HuH-7.5 (cell line): ENCODE results near the gene RDH16.
"Not testable (repeated sequence)": the region's sequence is repeated elsewhere in the genome, so short reads cannot be mapped to it uniquely, and the experiment has no call there.

Experiments used
- DNase-seq: peaks from one replicate; pipeline ENCODE4 v3.0.0; 2011; ENCODE audit warnings: low spot score

The RDH16 gene

GRCh38 chr12:56921346-56921745, 36.1 kb downstream of the RDH16 start:
- no peak for DNase-seq

- not testable (repeated sequence) for DNase-seq
Observed at GRCh38 chr12:56918139-56918538, 39.3 kb downstream of the RDH16 start.

GRCh38 chr12:56916996-56917333, 40.4 kb downstream of the RDH16 start:
- DNase-seq = no peak

- no peak for DNase-seq
Observed at GRCh38 chr12:56916296-56916995, 41.0 kb downstream of the RDH16 start.

GRCh38 chr12:56914724-56915123, 42.7 kb downstream of the RDH16 start:
- no peak for DNase-seq

- no peak for DNase-seq
Observed at GRCh38 chr12:56914256-56914655, 43.2 kb downstream of the RDH16 start.

- DNase-seq = not testable (repeated sequence)
Observed at GRCh38 chr12:56909403-56909802, 48.0 kb downstream of the RDH16 start.

GRCh38 chr12:56908136-56908535, 49.3 kb downstream of the RDH16 start:
- DNase-seq = no peak

- DNase-seq = no peak
Observed at GRCh38 chr12:56905852-56906251, 51.6 kb downstream of the RDH16 start.

- no peak for DNase-seq
Observed at GRCh38 chr12:56903374-56903773, 54.0 kb downstream of the RDH16 start.
